ENCODE measurements around the gene DPM3. TPM values are rescaled to one million over a fixed set of nuclear protein-coding genes. Genes with fewer than 3 reads are reported as not detected.
"Not testable (repeated sequence)": the region's sequence is repeated elsewhere in the genome, so short reads cannot be mapped to it uniquely, and the experiment has no call there.

The DPM3 gene
- total and polyA plus RNA-seq, 5 donors = 71.2 to 186 (median 76.3) TPM

GRCh38 chr1:155124503-155125463 is 15.5 kb downstream of the DPM3 start:
- no peaks in the 10 kb centered on the region for H3K27me3 ChIP-seq (ENCODE audit: control insufficient read depth, insufficient read depth)
- intact Hi-C loops (cut with DNase I) = loop anchor here in 3 of 4 donors (5.0 kb wide), 2 partner anchors 32 to 43 kb away; no protein-coding TSS in a partner anchor
- H3K9me3 ChIP-seq (ENCODE audit: control insufficient read depth, low read length) = no peaks in the 10 kb centered on the region
- no peak overlapping the region for H3K4me3 ChIP-seq (ENCODE audit: low read length)
- H3K27ac ChIP-seq (ENCODE audit: low read length) = peak overlapping the region; percentile 12
- ATAC-seq = no peak
- WGBS = 68% methylated on average over 16 of the region's 16 CpGs
- no peaks in the 10 kb centered on the region for H3K4me1 ChIP-seq (ENCODE audit: control insufficient read depth, insufficient read depth, low read length)
- DNase-seq = no peak

- peak in 1 of 2 donors; percentile 8 for ATAC-seq
- no peak for DNase-seq
- no peaks in the 10 kb centered on the region for H3K4me1 ChIP-seq (ENCODE audit: control insufficient read depth, insufficient read depth, low read length)
- whole genome bisulfite sequencing = 52% methylated on average over 4 of the region's 4 CpGs
- no peak overlapping the region for H3K4me3 ChIP-seq (ENCODE audit: low read length)
- H3K27ac ChIP-seq (ENCODE audit: low read length) = no peak overlapping the region
- no peaks in the 10 kb centered on the region for H3K9me3 ChIP-seq (ENCODE audit: control insufficient read depth, low read length)
- no peaks in the 10 kb centered on the region for H3K27me3 ChIP-seq (ENCODE audit: control insufficient read depth, insufficient read depth)
- intact Hi-C loops (cut with DNase I) = no loop called here
These were observed 16.5 kb downstream of the DPM3 start for GRCh38 chr1:155123801-155124200.

- ATAC-seq (no peak), DNase-seq (no peak)
- intact Hi-C loops (cut with DNase I) = no loop called here
- Histone ChIP-seq H3K4me3 (ENCODE audit: low read length) (no peak overlapping the region), H3K4me1 (ENCODE audit: control insufficient read depth, insufficient read depth, low read length) (no peaks in the 10 kb centered on the region), H3K9me3 (ENCODE audit: control insufficient read depth, low read length) (no peaks in the 10 kb centered on the region), H3K27me3 (ENCODE audit: control insufficient read depth, insufficient read depth) (no peaks in the 10 kb centered on the region), H3K27ac (ENCODE audit: low read length) (no peak overlapping the region)
- 89% methylated on average over 2 of the region's 2 CpGs for WGBS
These were observed 18.0 kb downstream of the DPM3 start for GRCh38 chr1:155122308-155122707.

GRCh38 chr1:155121249-155121648 is 19.1 kb downstream of the DPM3 start:
- DNase-seq (no peak), ATAC-seq (no peak)
- no peaks in the 10 kb centered on the region for H3K27me3 ChIP-seq (ENCODE audit: control insufficient read depth, insufficient read depth)
- 82% methylated on average over 2 of the region's 2 CpGs for WGBS
- H3K4me3 ChIP-seq (ENCODE audit: low read length) = no peak overlapping the region
- intact Hi-C loops (cut with DNase I) = no loop called here
- H3K9me3 ChIP-seq (ENCODE audit: control insufficient read depth, low read length) = no peaks in the 10 kb centered on the region
- no peak overlapping the region for H3K27ac ChIP-seq (ENCODE audit: low read length)
- H3K4me1 ChIP-seq (ENCODE audit: control insufficient read depth, insufficient read depth, low read length) = no peaks in the 10 kb centered on the region

- H3K4me3 ChIP-seq (ENCODE audit: low read length) = no peak overlapping the region
- no peaks in the 10 kb centered on the region for H3K9me3 ChIP-seq (ENCODE audit: control insufficient read depth, low read length)
- 58% methylated on average over 6 of the region's 6 CpGs for WGBS
- no peaks in the 10 kb centered on the region for H3K27me3 ChIP-seq (ENCODE audit: control insufficient read depth, insufficient read depth)
- ATAC-seq (no peak), DNase-seq (no peak)
- no peak overlapping the region for H3K27ac ChIP-seq (ENCODE audit: low read length)
- intact Hi-C loops (cut with DNase I) = no loop called here
- no peaks in the 10 kb centered on the region for H3K4me1 ChIP-seq (ENCODE audit: control insufficient read depth, insufficient read depth, low read length)
These were observed 20.1 kb downstream of the DPM3 start for GRCh38 chr1:155120253-155120652.

GRCh38 chr1:155118090-155118489 is 22.2 kb downstream of the DPM3 start:
- H3K4me3 ChIP-seq (ENCODE audit: low read length); H3K27me3 ChIP-seq (ENCODE audit: control insufficient read depth, insufficient read depth); intact Hi-C loops (cut with DNase I); DNase-seq; H3K4me1 ChIP-seq (ENCODE audit: control insufficient read depth, insufficient read depth, low read length); H3K27ac ChIP-seq (ENCODE audit: low read length); H3K9me3 ChIP-seq (ENCODE audit: control insufficient read depth, low read length); ATAC-seq: not testable (repeated sequence)
- 89% methylated on average over 7 of the region's 7 CpGs for WGBS

GRCh38 chr1:155117610-155118009 is 22.7 kb downstream of the DPM3 start:
- intact Hi-C loops (cut with DNase I) = no loop called here
- no peaks in the 10 kb centered on the region for H3K9me3 ChIP-seq (ENCODE audit: control insufficient read depth, low read length)
- ATAC-seq (no peak), DNase-seq (no peak)
- 73% methylated on average over 4 of the region's 4 CpGs for WGBS
- no peak overlapping the region for H3K27ac ChIP-seq (ENCODE audit: low read length)
- H3K4me3 ChIP-seq (ENCODE audit: low read length) = no peak overlapping the region
- H3K4me1 ChIP-seq (ENCODE audit: control insufficient read depth, insufficient read depth, low read length) = no peaks in the 10 kb centered on the region
- no peaks in the 10 kb centered on the region for H3K27me3 ChIP-seq (ENCODE audit: control insufficient read depth, insufficient read depth)

- DNase-seq = no peak
- H3K4me1 ChIP-seq (ENCODE audit: control insufficient read depth, insufficient read depth, low read length) = no peaks in the 10 kb centered on the region
- H3K27ac ChIP-seq (ENCODE audit: low read length) = no peak overlapping the region
- no peaks in the 10 kb centered on the region for H3K9me3 ChIP-seq (ENCODE audit: control insufficient read depth, low read length)
- no peak overlapping the region for H3K4me3 ChIP-seq (ENCODE audit: low read length)
- no peaks in the 10 kb centered on the region for H3K27me3 ChIP-seq (ENCODE audit: control insufficient read depth, insufficient read depth)
- no peak for ATAC-seq
- 70% methylated on average over 5 of the region's 5 CpGs for WGBS
- intact Hi-C loops (cut with DNase I) = no loop called here
These were observed 24.1 kb downstream of the DPM3 start for GRCh38 chr1:155116113-155116764.

- DNase-seq (no peak), ATAC-seq (no peak)
- Histone ChIP-seq H3K27me3 (ENCODE audit: control insufficient read depth, insufficient read depth) (no peaks in the 10 kb centered on the region), H3K4me1 (ENCODE audit: control insufficient read depth, insufficient read depth, low read length) (no peaks in the 10 kb centered on the region), H3K27ac (ENCODE audit: low read length) (no peak overlapping the region), H3K4me3 (ENCODE audit: low read length) (no peak overlapping the region), H3K9me3 (ENCODE audit: control insufficient read depth, low read length) (no peaks in the 10 kb centered on the region)
- intact Hi-C loops (cut with DNase I) = no loop called here
- WGBS = 57% methylated on average over 5 of the region's 5 CpGs
These were observed 26.8 kb downstream of the DPM3 start for GRCh38 chr1:155113450-155113980.

GRCh38 chr1:155110826-155111225 is 29.5 kb downstream of the DPM3 start:
- no peak for ATAC-seq
- intact Hi-C loops (cut with DNase I) = no loop called here
- Histone ChIP-seq H3K4me1 (ENCODE audit: control insufficient read depth, insufficient read depth, low read length) (no peaks in the 10 kb centered on the region), H3K27me3 (ENCODE audit: control insufficient read depth, insufficient read depth) (no peaks in the 10 kb centered on the region), H3K27ac (ENCODE audit: low read length) (no peak overlapping the region), H3K4me3 (ENCODE audit: low read length) (no peak overlapping the region), H3K9me3 (ENCODE audit: control insufficient read depth, low read length) (no peaks in the 10 kb centered on the region)
- no peak for DNase-seq
- 77% methylated on average over 8 of the region's 8 CpGs for WGBS

GRCh38 chr1:155110381-155110780 is 29.9 kb downstream of the DPM3 start:
- ATAC-seq = no peak
- Histone ChIP-seq H3K9me3 (ENCODE audit: control insufficient read depth, low read length) (no peaks in the 10 kb centered on the region), H3K27me3 (ENCODE audit: control insufficient read depth, insufficient read depth) (no peaks in the 10 kb centered on the region), H3K4me3 (ENCODE audit: low read length) (no peak overlapping the region), H3K4me1 (ENCODE audit: control insufficient read depth, insufficient read depth, low read length) (no peaks in the 10 kb centered on the region), H3K27ac (ENCODE audit: low read length) (no peak overlapping the region)
- 82% methylated on average over 8 of the region's 8 CpGs for WGBS
- no peak for DNase-seq
- intact Hi-C loops (cut with DNase I) = no loop called here
